A549 (cell line): ENCODE results near the gene DLGAP1. TPM values are rescaled to one million over a fixed set of nuclear protein-coding genes. Genes with fewer than 3 reads are reported as not detected.

Experiments used
- ATAC-seq, 2 experiments: fragments of 200-7000 bp in 1 of 2; fragments of >200 bp in 1 of 2; cut with Nextera tagmentation in 1 of 2; cut with Tn5 transposase in 1 of 2; 3 replicates each; pipeline versions ENCODE4 v1.8.0 to v1.9.1; 2018 to 2020; ENCODE audit warnings: mild to moderate bottlenecking in 1 of 2, moderate library complexity in 1 of 2
- CTCF ChIA-PET: fragments of 300-600 bp; sonication (Branson Sonifier 250); formaldehyde crosslinking; extraction: SDS; loops from one replicate; lab custom pipeline; 2021; ENCODE audit warnings: antibody characterized with exemption, inconsistent platforms; lab: Yijun Ruan, JAX
- POLR2A ChIA-PET: fragments of 350-600 bp; formaldehyde crosslinking; extraction: SDS; loops from one replicate; lab custom pipeline; 2021; ENCODE audit warnings: antibody characterized with exemption, inconsistent platforms; lab: Yijun Ruan, JAX
- DNase-seq, 2 experiments: peaks; one replicate each; pipeline versions ENCODE4 v3.0.0 to v3.0.0-alpha.2; 2011 to 2016; ENCODE audit warnings: low read depth in 1 of 2, low spot score in 1 of 2
- FAIRE-seq: peaks from 2 replicates; lab custom pipeline; 2011; peaks lifted over from hg19 to GRCh38; lab: Jason Lieb, UNC
- H3K27ac ChIP-seq, 2 experiments: fragments of >200 bp; sonication (Bioruptor Twin); formaldehyde crosslinking; 3 replicates each; pipeline ENCODE4 v1.5.1; 2016 to 2017
- H3K4me1 ChIP-seq: fragments of >200 bp; sonication (Bioruptor Twin); formaldehyde crosslinking; 3 replicates; pipeline ENCODE4 v1.6.1; 2016
- H3K4me2 ChIP-seq: fragments of >200 bp; sonication (Bioruptor Twin); formaldehyde crosslinking; 3 replicates; pipeline ENCODE4 v1.6.1; 2016
- H3K4me3 ChIP-seq: fragments of >200 bp; sonication (Bioruptor Twin); formaldehyde crosslinking; 3 replicates; pipeline ENCODE4 v1.5.1; 2016
- H3K9me3 ChIP-seq: fragments of >200 bp; sonication (Bioruptor Twin); formaldehyde crosslinking; 3 replicates; pipeline ENCODE4 v1.6.1; 2016
- BCL3 ChIP-seq: fragments of >200 bp; sonication (Bioruptor Twin); formaldehyde crosslinking; IDR thresholded peaks from 3 replicates; pipeline ENCODE4 v1.6.1; 2016
- CEBPB ChIP-seq, 2 experiments: fragments of >200 bp in 1 of 2; sonication (Bioruptor Twin) in 1 of 2; formaldehyde crosslinking in 1 of 2; IDR thresholded peaks; 2 replicates each; pipeline ENCODE4 v1.6.1; 2012 to 2016
- ELK1 ChIP-seq: fragments of 150-350 bp; IDR thresholded peaks from 2 replicates; pipeline ENCODE4 v1.6.1; 2014; ENCODE audit warnings: low read depth, mild to moderate bottlenecking, low read length
- GATA3 ChIP-seq: IDR thresholded peaks from 2 replicates; pipeline ENCODE4 v1.6.1; 2012; ENCODE audit warnings: borderline replicate concordance
- HEYL ChIP-seq: fragments of 250-450 bp; sonication (Bioruptor Pico); IDR thresholded peaks from 2 replicates; pipeline ENCODE4 v1.8.0; 2021; ENCODE audit warnings: mild to moderate bottlenecking, moderate library complexity
- HOXB13 ChIP-seq: fragments of 250-450 bp; sonication (Bioruptor Pico); IDR thresholded peaks from 2 replicates; pipeline ENCODE4 v1.5.0; 2020; ENCODE audit warnings: low read depth, mild to moderate bottlenecking, moderate library complexity
- HOXB5 ChIP-seq: fragments of 250-450 bp; sonication (Bioruptor Pico); IDR thresholded peaks from 2 replicates; pipeline ENCODE4 v1.5.0; 2020; ENCODE audit warnings: mild to moderate bottlenecking, moderate library complexity
- JUNB ChIP-seq: fragments of >200 bp; sonication (Bioruptor Twin); formaldehyde crosslinking; IDR thresholded peaks from 2 replicates; pipeline ENCODE4 v1.6.1; 2016
- MAZ ChIP-seq: fragments of 150-350 bp; IDR thresholded peaks from 2 replicates; pipeline ENCODE4 v1.6.1; 2014; ENCODE audit warnings: antibody characterized with exemption, low read depth, low read length, borderline replicate concordance
- NFE2L2 ChIP-seq: fragments of 150-350 bp; conservative IDR thresholded peaks from 2 replicates; pipeline ENCODE4 v1.6.1; 2014; ENCODE audit warnings: low read length
- NR3C1 ChIP-seq: fragments of >200 bp; sonication (Bioruptor Twin); formaldehyde crosslinking; IDR thresholded peaks from 3 replicates; pipeline ENCODE4 v1.6.1; 2017
- PHF8 ChIP-seq: fragments of 200-600 bp; sonication (generic); IDR thresholded peaks from 2 replicates; pipeline ENCODE4 v1.6.1; 2016; ENCODE audit warnings: low read depth, mild to moderate bottlenecking, antibody characterized with exemption, moderate library complexity, borderline replicate concordance
- RCOR1 ChIP-seq: fragments of 150-350 bp; IDR thresholded peaks from 2 replicates; pipeline ENCODE4 v1.6.1; 2014; ENCODE audit warnings: antibody characterized with exemption, low read length, low read depth
- SMC3 ChIP-seq: fragments of >200 bp; sonication (Bioruptor Twin); formaldehyde crosslinking; IDR thresholded peaks from 3 replicates; pipeline ENCODE4 v1.6.1; 2018; ENCODE audit warnings: inconsistent platforms
- ZC3H11A ChIP-seq: fragments of 450-650 bp; IDR thresholded peaks from 2 replicates; pipeline ENCODE4 v1.6.1; 2014; ENCODE audit warnings: antibody characterized with exemption, mild to moderate bottlenecking
- ZNF302 ChIP-seq: fragments of 250-450 bp; sonication (Bioruptor Pico); IDR thresholded peaks from 2 replicates; pipeline ENCODE4 v1.9.0; 2021; ENCODE audit warnings: inconsistent platforms, mild to moderate bottlenecking, moderate library complexity
- WGBS: methylation state at CpG from one replicate; pipeline ENCODE4 v1.1.6; 2017; ENCODE audit errors: missing lambda C conversion rate; 5-methylcytosine and 5-hydroxymethylcytosine counted together
- polyA plus RNA-seq, 4 experiments: library from polyadenylated mRNA; depleted of rRNA in 3 of 4; stranded (reverse); fragments of >200 nt; fragmentation: RNase III in 1 of 4; extraction: RNeasy Plus Mini Kit Qiagen cat#74134 plus additional on column Dnase treatment in 1 of 4; gene quantifications; 2 replicates in 3 of 4; 3 replicates in 1 of 4; pipeline ENCODE4 v1.2.3, GENCODE V29; 2011 to 2017
- TF ChIP-seq, protein P1 (sequence below): fragments of 250-450 bp; sonication (Bioruptor Pico); IDR thresholded peaks from 2 replicates; pipeline ENCODE4 v1.5.0; 2020; ENCODE audit warnings: low read depth, mild to moderate bottlenecking, moderate library complexity
- TF ChIP-seq, protein P2 (sequence below): fragments of 250-450 bp; sonication (Bioruptor Pico); IDR thresholded peaks from 2 replicates; pipeline ENCODE4 v1.5.0; 2021; ENCODE audit warnings: mild to moderate bottlenecking, moderate library complexity, borderline replicate concordance
- TF ChIP-seq, protein P3 (sequence below): IDR thresholded peaks from 2 replicates; pipeline ENCODE4 v1.6.1; 2012; ENCODE audit warnings: low read depth, borderline replicate concordance

DLGAP1 gene
- polyA plus RNA-seq, 2 of the 4 experiments (the other 2 are of a cell fraction) = 0.04 to 0.12 TPM

DNA sequence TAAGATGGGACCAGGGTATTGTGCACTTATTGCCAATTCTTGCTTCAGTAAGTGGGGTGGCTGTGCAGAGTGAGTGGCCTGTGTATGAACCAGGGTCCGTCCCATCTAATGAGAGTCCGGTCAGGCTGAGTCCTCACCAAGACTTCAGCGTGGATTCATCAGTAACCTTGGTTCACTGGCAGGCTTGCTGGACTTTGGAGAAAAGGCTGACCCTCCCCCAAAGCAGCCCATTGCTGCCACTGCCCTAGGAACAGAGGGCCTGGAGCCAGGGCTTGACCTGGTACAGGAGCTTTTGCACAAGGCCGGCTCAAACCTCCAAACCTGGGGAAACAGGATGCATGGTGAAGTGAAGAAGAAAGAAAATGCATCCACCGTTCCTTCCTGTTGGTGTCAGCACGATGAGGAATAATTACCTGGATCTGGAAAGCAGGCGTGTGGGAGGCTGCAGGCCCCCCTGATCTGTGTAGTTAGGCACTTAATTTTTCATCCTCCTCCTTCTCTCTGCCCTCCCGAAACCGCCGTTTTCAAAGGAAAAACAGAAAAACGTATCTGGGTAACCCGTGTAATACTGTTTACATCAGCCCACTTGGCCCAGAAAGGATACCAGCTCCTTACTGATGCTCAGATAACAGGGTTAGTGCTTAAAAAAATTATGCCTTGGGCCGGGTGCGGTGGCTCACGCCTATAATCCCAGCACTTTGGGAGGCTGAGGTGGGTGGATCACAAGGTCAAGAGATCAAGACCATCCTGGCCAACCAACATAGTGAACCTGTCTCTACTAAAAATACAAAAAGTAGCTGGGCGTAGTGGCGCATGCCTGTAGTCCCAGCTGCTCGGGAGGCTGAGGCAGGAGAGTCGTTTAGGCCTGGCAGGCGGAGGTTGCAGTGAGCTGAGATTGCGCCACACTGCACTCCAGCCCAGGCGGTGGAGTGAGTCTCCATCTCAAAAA, 857.4 kb downstream of the DLGAP1 start:
- DNase-seq (no peak), ATAC-seq (no peak), FAIRE-seq (no peak)
- TF ChIP-seq HEYL (CRISPR knock-in tag) = 0 out of 2 replicates have a peak, but pooled peaks have one; percentile 46
- peak in 1 of 2 experiments; percentile 35; a peak in 1 of 4 replicates for TF ChIP-seq CEBPB (IDR thresholded peaks at IDR 0.05)
- TF ChIP-seq, protein P1, sequence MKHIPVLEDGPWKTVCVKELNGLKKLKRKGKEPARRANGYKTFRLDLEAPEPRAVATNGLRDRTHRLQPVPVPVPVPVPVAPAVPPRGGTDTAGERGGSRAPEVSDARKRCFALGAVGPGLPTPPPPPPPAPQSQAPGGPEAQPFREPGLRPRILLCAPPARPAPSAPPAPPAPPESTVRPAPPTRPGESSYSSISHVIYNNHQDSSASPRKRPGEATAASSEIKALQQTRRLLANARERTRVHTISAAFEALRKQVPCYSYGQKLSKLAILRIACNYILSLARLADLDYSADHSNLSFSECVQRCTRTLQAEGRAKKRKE (CRISPR knock-in tag) = peak; percentile 30
- TF ChIP-seq ELK1 = no peak
- TF ChIP-seq, protein P2, sequence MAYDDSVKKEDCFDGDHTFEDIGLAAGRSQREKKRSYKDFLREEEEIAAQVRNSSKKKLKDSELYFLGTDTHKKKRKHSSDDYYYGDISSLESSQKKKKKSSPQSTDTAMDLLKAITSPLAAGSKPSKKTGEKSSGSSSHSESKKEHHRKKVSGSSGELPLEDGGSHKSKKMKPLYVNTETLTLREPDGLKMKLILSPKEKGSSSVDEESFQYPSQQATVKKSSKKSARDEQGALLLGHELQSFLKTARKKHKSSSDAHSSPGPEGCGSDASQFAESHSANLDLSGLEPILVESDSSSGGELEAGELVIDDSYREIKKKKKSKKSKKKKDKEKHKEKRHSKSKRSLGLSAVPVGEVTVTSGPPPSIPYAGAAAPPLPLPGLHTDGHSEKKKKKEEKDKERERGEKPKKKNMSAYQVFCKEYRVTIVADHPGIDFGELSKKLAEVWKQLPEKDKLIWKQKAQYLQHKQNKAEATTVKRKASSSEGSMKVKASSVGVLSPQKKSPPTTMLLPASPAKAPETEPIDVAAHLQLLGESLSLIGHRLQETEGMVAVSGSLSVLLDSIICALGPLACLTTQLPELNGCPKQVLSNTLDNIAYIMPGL (CRISPR knock-in tag) = 0 out of 2 replicates have a peak, but pooled peaks have one; percentile 16
- TF ChIP-seq ZNF302 (CRISPR knock-in tag) = no peak
- no peak for TF ChIP-seq ZC3H11A
- H3K4me3 ChIP-seq = no peak overlapping the region
- 84% methylated on average over 22 of the region's 22 CpGs for WGBS
- ChIA-PET POLR2A (interaction anchor here (0.5 to 5.8 kb wide), 4 partner anchors 26 to 301 kb away, joined by 3 to 146 read pairs (median 4); no protein-coding TSS in a partner anchor), CTCF (interaction anchor here (0.8 to 13.2 kb wide), 5 partner anchors 29 to 337 kb away, joined by 3 to 136 read pairs (median 3); no protein-coding TSS in a partner anchor)
- H3K4me1 ChIP-seq = peaks cover 78% of the 10 kb centered on the region
- peak overlapping the region; percentile 98 to 100 for H3K27ac ChIP-seq
- no peaks in the 10 kb centered on the region for H3K9me3 ChIP-seq
- peak overlapping the region; percentile 95 for H3K4me2 ChIP-seq

- FAIRE-seq = no peak
- Histone ChIP-seq H3K27ac (peak overlapping the region; percentile 98 to 100), H3K4me2 (peak overlapping the region; percentile 95), H3K4me1 (peaks cover 81% of the 10 kb centered on the region), H3K9me3 (no peaks in the 10 kb centered on the region), H3K4me3 (peak overlapping the region; percentile 48)
- ATAC-seq = peak in 1 of 2 experiments; percentile 13; a peak in 3 of 6 replicates
- peak in 1 of 2 experiments; percentile 88 for DNase-seq
- ChIA-PET POLR2A (interaction anchor here (0.7 to 5.8 kb wide), 10 partner anchors 9 to 300 kb away, joined by 3 to 146 read pairs (median 8); no protein-coding TSS in a partner anchor), CTCF (interaction anchor here (0.6 to 13.2 kb wide), 10 partner anchors 17 to 219 kb away, joined by 3 to 136 read pairs (median 4); no protein-coding TSS in a partner anchor)
- 12% methylated on average over 17 of the region's 17 CpGs for WGBS
- TF ChIP-seq, protein P1 (CRISPR knock-in tag) = peak; percentile 51; the same call in 1 of the 2 replicates
- TF ChIP-seq HOXB13 (CRISPR knock-in tag) (peak; percentile 83), PHF8 (no peak), MAZ (no peak), SMC3 (no peak; the same call in 2 of the 3 replicates), ELK1 (no peak), RCOR1 (no peak), BCL3 (no peak), HOXB5 (CRISPR knock-in tag) (no peak; the same call in 1 of the 2 replicates), GATA3 (0 out of 2 replicates have a peak, but pooled peaks have one; percentile 15), HEYL (CRISPR knock-in tag) (peak; percentile 42; the same call in 1 of the 2 replicates), NFE2L2 (peak; percentile 75), ZC3H11A (no peak), NR3C1 (no peak), JUNB (no peak)
- TF ChIP-seq, protein P3, sequence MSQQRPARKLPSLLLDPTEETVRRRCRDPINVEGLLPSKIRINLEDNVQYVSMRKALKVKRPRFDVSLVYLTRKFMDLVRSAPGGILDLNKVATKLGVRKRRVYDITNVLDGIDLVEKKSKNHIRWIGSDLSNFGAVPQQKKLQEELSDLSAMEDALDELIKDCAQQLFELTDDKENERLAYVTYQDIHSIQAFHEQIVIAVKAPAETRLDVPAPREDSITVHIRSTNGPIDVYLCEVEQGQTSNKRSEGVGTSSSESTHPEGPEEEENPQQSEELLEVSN = peak; percentile 50; the same call in 1 of the 2 replicates
Observed at GRCh38 chr18:3596637-3597384, 858.3 kb downstream of the DLGAP1 start.
